Upper lobe of right lung (tissue), 1 donor: ENCODE data around the gene PARVA. TPM values are rescaled to one million over a fixed set of nuclear protein-coding genes. Genes with fewer than 3 reads are reported as not detected.

Experiments
- ATAC-seq: fragments of 200-7000 bp; cut with Tn5 transposase; one replicate; pipeline ENCODE4 v1.9.1; 2020; ENCODE audit warnings: mild to moderate bottlenecking, moderate library complexity
- DNase-seq: peaks from one replicate; pipeline ENCODE4 v3.0.0-alpha.2; 2020
- H3K27ac ChIP-seq: fragments of 200-600 bp; one replicate; pipeline ENCODE4 v1.8.0; 2022
- H3K27me3 ChIP-seq: fragments of 200-600 bp; one replicate; pipeline ENCODE4 v1.8.0; 2022; ENCODE audit warnings: mild to moderate bottlenecking
- H3K36me3 ChIP-seq: fragments of 200-600 bp; one replicate; pipeline ENCODE4 v1.8.0; 2022
- H3K4me1 ChIP-seq: fragments of 200-600 bp; one replicate; pipeline ENCODE4 v1.8.0; 2022
- H3K4me3 ChIP-seq: fragments of 200-600 bp; one replicate; pipeline ENCODE4 v1.8.0; 2022; ENCODE audit warnings: mild to moderate bottlenecking
- H3K9me3 ChIP-seq: fragments of 200-600 bp; one replicate; pipeline ENCODE4 v1.8.0; 2022
- intact Hi-C: fragments of 100-400 bp; cut with DNase I; formaldehyde crosslinking; loops from one replicate; pipeline ENCODE4 v1.11.0; 2022
- total RNA-seq: library from RNA; stranded (reverse); fragmentation: NEBNext Ultra II Directional; extraction: Animal tissue kit (Norgen Biotek cat#: 25700); gene quantifications from one replicate; pipeline ENCODE4 v1.2.1, GENCODE V29; 2021
- TF ChIP-seq, protein P1 (sequence below): fragments of 200-600 bp; IDR thresholded peaks from one replicate; pipeline ENCODE4 v1.8.0; 2022; ENCODE audit warnings: antibody characterized with exemption
- donor health status: DM: no; HTN: yes; CAD: no; lungs with severe emphysema.

The PARVA gene
- total RNA-seq, 1 donor from 2014 or later = 84.0 TPM

DNA sequence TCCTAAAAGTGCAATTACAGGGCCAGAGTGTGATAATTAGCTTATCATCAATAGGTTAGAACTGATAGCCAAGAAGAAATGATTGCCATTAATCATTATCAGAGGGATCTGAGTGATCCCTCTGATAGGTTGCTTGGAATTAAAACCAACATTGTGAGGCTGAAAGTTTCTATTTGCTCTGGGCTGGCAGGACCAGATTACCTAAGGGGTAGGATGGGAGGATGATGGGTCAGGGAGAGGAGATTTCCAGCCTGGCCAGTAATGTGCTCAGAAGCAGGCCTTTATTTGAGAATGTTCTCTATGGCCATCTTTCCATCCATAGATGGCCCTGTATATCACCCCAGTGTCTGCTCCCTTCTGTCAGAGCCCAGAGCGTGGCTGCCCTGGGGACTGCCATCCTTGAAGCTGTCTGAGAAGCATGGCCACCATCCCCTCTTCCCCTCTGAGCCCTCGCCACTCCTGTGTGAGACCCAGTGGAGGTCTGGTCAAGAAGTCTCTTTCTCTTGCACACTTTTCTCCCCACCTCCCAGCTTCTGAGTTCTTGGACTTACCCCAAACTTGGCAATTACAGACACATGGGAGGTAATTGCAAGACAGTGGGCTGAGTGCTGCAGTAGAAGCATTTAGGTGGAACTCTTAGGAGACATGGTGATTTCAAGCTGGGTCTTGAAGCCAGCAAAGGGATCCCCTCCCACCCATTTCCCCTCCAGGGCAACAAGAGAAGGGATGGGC is 11.7 kb downstream of the PARVA start:
- peaks cover 8% of the 10 kb centered on the region for H3K4me1 ChIP-seq
- ATAC-seq = no peak
- TF ChIP-seq, protein P1, sequence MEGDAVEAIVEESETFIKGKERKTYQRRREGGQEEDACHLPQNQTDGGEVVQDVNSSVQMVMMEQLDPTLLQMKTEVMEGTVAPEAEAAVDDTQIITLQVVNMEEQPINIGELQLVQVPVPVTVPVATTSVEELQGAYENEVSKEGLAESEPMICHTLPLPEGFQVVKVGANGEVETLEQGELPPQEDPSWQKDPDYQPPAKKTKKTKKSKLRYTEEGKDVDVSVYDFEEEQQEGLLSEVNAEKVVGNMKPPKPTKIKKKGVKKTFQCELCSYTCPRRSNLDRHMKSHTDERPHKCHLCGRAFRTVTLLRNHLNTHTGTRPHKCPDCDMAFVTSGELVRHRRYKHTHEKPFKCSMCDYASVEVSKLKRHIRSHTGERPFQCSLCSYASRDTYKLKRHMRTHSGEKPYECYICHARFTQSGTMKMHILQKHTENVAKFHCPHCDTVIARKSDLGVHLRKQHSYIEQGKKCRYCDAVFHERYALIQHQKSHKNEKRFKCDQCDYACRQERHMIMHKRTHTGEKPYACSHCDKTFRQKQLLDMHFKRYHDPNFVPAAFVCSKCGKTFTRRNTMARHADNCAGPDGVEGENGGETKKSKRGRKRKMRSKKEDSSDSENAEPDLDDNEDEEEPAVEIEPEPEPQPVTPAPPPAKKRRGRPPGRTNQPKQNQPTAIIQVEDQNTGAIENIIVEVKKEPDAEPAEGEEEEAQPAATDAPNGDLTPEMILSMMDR = no peak

DNA sequence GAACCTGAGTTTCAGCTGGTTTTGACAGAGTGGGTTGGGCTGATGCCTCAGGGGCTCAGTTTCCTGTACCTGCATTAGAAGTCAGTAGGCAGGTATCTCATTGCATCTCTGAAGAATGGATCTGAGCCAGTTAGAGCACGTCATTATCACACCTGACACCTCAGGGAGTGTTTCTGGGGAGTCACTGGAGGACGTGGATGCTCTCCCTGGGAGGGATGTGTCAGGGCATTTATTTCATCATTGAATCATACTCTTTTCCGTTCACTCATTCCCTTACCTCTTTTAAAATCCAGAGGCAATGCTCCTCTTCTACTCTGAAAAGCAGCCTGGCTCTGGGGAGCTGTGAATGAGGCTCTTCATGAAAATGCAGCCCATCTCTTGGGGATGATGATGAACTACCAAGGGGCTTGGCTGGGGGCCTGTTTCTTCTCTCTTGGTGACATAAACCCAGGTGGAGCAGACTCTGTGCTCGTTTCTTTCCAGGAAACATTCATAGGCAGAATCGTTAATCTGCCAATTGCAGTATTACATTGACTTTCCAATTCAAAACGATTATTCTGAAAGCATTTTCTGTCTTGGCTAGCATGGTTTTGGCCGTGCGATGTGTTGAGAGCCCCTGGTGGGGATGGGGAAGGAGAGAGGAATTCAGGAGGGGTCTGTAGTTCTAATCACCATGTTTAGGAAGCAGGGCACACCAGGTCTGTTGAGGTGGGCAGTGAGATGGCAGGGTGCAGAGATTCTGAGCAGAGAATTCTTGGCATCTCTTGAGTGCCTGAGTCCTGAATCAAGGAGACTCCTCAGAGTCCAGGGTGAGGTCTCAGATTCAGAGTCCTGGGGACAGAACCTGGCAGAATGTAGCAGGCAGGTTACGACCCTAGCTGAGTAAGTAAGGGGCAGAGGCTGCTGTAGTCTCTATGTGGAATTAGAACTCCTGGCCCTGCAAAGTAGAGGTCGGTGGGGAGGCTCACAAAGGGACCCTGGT is 12.6 kb downstream of the PARVA start:
- TF ChIP-seq, protein P1 = no peak
- H3K27ac ChIP-seq = no peak overlapping the region
- H3K4me3 ChIP-seq = no peak overlapping the region
- intact Hi-C loops = no loop called here
- no peaks in the 10 kb centered on the region for H3K9me3 ChIP-seq
- no peaks in the 10 kb centered on the region for H3K36me3 ChIP-seq
- peaks cover 8% of the 10 kb centered on the region for H3K4me1 ChIP-seq
- DNase-seq (no peak), ATAC-seq (peak; percentile 29)
- no peaks in the 10 kb centered on the region for H3K27me3 ChIP-seq

More for the DNA sequence above, 11.7 kb downstream of the PARVA start:
- Histone ChIP-seq H3K27ac (no peak overlapping the region), H3K4me3 (no peak overlapping the region), H3K9me3 (no peaks in the 10 kb centered on the region), H3K27me3 (no peaks in the 10 kb centered on the region), H3K36me3 (no peaks in the 10 kb centered on the region)
- intact Hi-C loops = no loop called here
- DNase-seq = no peak

DNA sequence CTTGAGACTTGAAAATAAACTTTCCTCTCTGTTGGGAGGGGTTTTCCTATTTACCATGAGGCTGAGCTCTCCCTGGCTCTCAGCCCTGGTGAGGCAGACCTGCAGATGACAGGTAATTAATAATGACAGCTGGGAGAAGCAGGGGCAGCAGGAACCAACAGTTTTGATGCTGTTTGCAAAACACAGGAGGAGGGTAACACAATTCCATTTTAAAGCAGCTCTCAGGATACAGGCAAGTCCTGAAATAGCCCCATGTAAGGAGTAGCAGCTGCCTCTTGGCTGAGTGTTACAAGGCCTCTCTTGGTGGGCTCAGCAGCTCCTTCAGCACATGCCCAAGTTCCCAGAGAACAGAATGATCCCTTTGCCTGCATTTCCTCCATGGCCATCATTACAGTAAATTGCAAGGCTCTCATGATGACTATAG is 13.3 kb downstream of the PARVA start:
- intact Hi-C loops = no loop called here
- Histone ChIP-seq H3K27me3 (no peaks in the 10 kb centered on the region), H3K9me3 (no peaks in the 10 kb centered on the region), H3K4me1 (peaks cover 8% of the 10 kb centered on the region), H3K4me3 (no peak overlapping the region), H3K27ac (no peak overlapping the region), H3K36me3 (no peaks in the 10 kb centered on the region)
- DNase-seq (no peak), ATAC-seq (peak; percentile 13)
- TF ChIP-seq, protein P1 = no peak

DNA sequence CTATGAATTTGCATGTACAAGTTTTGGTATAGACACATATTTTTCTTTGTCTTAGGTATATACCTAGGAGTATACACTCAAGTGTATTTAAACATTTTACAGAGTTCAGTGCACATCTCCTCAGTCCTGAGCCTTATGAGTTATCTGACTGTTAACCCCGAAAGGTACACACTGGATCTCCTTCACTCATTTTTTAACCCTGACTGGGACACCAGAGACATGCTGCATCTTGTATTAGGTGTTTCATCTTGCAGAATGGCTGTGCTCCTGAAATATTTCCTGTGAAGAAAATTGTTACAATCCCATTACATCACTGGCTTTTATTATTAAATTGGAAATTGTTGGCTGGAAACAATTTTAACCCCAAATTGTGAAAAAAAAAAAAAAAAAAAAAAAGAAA is 15.3 kb downstream of the PARVA start:
- Histone ChIP-seq H3K27ac (no peak overlapping the region), H3K36me3 (no peaks in the 10 kb centered on the region), H3K27me3 (no peaks in the 10 kb centered on the region), H3K4me3 (no peak overlapping the region), H3K4me1 (peaks cover 18% of the 10 kb centered on the region), H3K9me3 (no peaks in the 10 kb centered on the region)
- ATAC-seq = no peak
- intact Hi-C loops = no loop called here
- TF ChIP-seq, protein P1 = no peak
- DNase-seq = no peak

DNA sequence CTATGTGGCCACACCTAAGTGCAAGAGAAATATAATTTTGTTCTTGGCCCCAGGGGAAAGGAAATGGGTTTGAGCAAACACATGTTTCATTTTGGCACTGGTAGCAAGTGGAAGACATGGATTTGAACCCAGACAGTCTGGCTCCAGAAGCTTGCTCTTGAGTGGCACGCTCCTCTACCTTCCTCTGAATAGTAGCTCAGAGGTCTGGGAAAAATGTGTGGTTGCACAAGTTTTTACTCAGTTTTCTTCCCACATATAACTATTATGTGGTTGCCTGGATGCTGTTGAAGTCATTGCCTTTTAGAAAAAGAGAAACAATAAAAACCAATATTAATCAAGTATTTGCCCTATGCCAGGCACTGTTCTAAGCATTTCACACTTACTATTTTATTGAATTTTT is 16.3 kb downstream of the PARVA start:
- DNase-seq = no peak
- Histone ChIP-seq H3K27me3 (no peaks in the 10 kb centered on the region), H3K9me3 (no peaks in the 10 kb centered on the region), H3K4me3 (no peak overlapping the region), H3K36me3 (no peaks in the 10 kb centered on the region), H3K27ac (no peak overlapping the region), H3K4me1 (peaks cover 21% of the 10 kb centered on the region)
- ATAC-seq = no peak
- TF ChIP-seq, protein P1 = no peak
- intact Hi-C loops = no loop called here
